ENCODE measurements around the gene CRYBB1. TPM values are rescaled to one million over a fixed set of nuclear protein-coding genes. Genes with fewer than 3 reads are reported as not detected.

The CRYBB1 gene
- polyA plus RNA-seq, 1 of the 3 experiments (the other 2 are of a cell fraction): 0.05 TPM

DNA sequence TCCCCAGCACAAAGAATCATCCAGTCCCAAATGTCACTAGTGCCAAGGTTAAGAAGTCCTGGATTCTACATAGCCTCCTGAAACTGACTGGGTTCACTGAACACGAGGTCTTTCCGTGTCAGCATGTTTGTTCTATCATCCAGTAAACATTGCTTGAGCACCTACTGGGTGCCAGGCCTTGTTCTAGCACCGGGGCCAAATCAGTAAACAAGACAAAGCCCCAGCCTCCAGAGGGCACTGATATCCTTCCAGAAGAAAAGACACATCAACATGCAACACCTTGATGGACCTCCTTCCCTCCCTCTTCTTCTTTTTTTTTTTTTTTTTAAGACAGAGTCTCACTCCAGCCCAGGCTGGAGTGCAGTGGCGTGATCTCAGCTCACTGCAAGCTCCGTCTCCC is 54.8 kb downstream of the CRYBB1 start:
- Histone ChIP-seq H2AFZ (ENCODE audit: low read depth) (no peak overlapping the region), H3K9me3 (no peaks in the 10 kb centered on the region), H3K9ac (no peak overlapping the region), H3K4me3 (ENCODE audit: low read depth in 2 of 2, low read length in 1 of 2) (no peak overlapping the region), H3K9me2 (no peaks in the 10 kb centered on the region), H3K27me3 (ENCODE audit: insufficient read depth) (no peaks in the 10 kb centered on the region), H3K4me1 (ENCODE audit: control insufficient read depth in 1 of 2, insufficient read depth in 2 of 2, low read depth in 1 of 2, low read length in 1 of 2) (no peaks in the 10 kb centered on the region; a peak in 1 of 4 replicates), H3F3A (replicated peaks; ENCODE audit: insufficient read depth) (no peaks in the 10 kb centered on the region), H3K27ac (ENCODE audit: low read depth in 2 of 2, low read length in 1 of 2) (no peak overlapping the region), H3K79me2 (ENCODE audit: insufficient read depth) (peaks cover 26% of the 10 kb centered on the region; the same call in 1 of the 2 replicates), H4K20me1 (ENCODE audit: insufficient read depth) (no peaks in the 10 kb centered on the region), H3K36me3 (replicated peaks in 1 of 2; ENCODE audit: control insufficient read depth in 1 of 2, insufficient read depth in 2 of 2, low read length in 1 of 2) (no peaks in the 10 kb centered on the region), H3K4me2 (no peak overlapping the region)
- DNase-seq: no peak
- TF ChIP-seq RAD21 (IDR thresholded peaks at IDR 0.05; ENCODE audit: low read length) (0 out of 2 replicates have a peak, but pooled peaks have one; percentile 23), EP300 (IDR thresholded peaks at IDR 0.05; ENCODE audit: borderline replicate concordance in 1 of 2, low read depth in 1 of 2, low read length in 1 of 2) (no peak), YY1 (IDR thresholded peaks at IDR 0.05; ENCODE audit: low read depth) (no peak), NRF1 (IDR thresholded peaks at IDR 0.05; ENCODE audit: low read depth, low read length) (no peak)
- 91% methylated on average over 5 of the region's 5 CpGs for WGBS (ENCODE audit: low lambda C conversion rate)
- POLR2A ChIA-PET: no interaction called here
- CTCF ChIA-PET: no interaction called here

GRCh38 chr22:26561756-26562417 is 55.9 kb downstream of the CRYBB1 start:
- H3K79me2 ChIP-seq (ENCODE audit: insufficient read depth): peaks cover 28% of the 10 kb centered on the region; the same call in 1 of the 2 replicates
- H4K20me1 ChIP-seq (ENCODE audit: insufficient read depth): no peaks in the 10 kb centered on the region
- WGBS (ENCODE audit: low lambda C conversion rate): 63% methylated on average over 2 of the region's 9 CpGs
- ChIA-PET CTCF (no interaction called here), POLR2A (no interaction called here)
- no peaks in the 10 kb centered on the region for H3K9me2 ChIP-seq
- no peak overlapping the region for H3K4me3 ChIP-seq (ENCODE audit: low read depth in 2 of 2, low read length in 1 of 2)
- no peak overlapping the region for H2AFZ ChIP-seq (ENCODE audit: low read depth)
- H3K9ac ChIP-seq: no peak overlapping the region
- no peak for DNase-seq
- no peak overlapping the region for H3K4me2 ChIP-seq
- TF ChIP-seq GABPA (IDR thresholded peaks at IDR 0.05; ENCODE audit: low read depth): no peak
- TF ChIP-seq SMC3 (IDR thresholded peaks at IDR 0.05; ENCODE audit: low read depth, low read length): no peak
- no peak for TF ChIP-seq NRF1 (IDR thresholded peaks at IDR 0.05; ENCODE audit: low read depth, low read length)
- TF ChIP-seq, protein P1, sequence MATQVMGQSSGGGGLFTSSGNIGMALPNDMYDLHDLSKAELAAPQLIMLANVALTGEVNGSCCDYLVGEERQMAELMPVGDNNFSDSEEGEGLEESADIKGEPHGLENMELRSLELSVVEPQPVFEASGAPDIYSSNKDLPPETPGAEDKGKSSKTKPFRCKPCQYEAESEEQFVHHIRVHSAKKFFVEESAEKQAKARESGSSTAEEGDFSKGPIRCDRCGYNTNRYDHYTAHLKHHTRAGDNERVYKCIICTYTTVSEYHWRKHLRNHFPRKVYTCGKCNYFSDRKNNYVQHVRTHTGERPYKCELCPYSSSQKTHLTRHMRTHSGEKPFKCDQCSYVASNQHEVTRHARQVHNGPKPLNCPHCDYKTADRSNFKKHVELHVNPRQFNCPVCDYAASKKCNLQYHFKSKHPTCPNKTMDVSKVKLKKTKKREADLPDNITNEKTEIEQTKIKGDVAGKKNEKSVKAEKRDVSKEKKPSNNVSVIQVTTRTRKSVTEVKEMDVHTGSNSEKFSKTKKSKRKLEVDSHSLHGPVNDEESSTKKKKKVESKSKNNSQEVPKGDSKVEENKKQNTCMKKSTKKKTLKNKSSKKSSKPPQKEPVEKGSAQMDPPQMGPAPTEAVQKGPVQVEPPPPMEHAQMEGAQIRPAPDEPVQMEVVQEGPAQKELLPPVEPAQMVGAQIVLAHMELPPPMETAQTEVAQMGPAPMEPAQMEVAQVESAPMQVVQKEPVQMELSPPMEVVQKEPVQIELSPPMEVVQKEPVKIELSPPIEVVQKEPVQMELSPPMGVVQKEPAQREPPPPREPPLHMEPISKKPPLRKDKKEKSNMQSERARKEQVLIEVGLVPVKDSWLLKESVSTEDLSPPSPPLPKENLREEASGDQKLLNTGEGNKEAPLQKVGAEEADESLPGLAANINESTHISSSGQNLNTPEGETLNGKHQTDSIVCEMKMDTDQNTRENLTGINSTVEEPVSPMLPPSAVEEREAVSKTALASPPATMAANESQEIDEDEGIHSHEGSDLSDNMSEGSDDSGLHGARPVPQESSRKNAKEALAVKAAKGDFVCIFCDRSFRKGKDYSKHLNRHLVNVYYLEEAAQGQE (IDR thresholded peaks at IDR 0.05; ENCODE audit: low read depth, low read length): no peak
- TF ChIP-seq FOXJ3 (CRISPR knock-in tag; IDR thresholded peaks at IDR 0.05): no peak
- no peak for TF ChIP-seq SIN3A (IDR thresholded peaks at IDR 0.05; ENCODE audit: borderline replicate concordance, low read depth, low read length)
- TF ChIP-seq, protein P2, sequence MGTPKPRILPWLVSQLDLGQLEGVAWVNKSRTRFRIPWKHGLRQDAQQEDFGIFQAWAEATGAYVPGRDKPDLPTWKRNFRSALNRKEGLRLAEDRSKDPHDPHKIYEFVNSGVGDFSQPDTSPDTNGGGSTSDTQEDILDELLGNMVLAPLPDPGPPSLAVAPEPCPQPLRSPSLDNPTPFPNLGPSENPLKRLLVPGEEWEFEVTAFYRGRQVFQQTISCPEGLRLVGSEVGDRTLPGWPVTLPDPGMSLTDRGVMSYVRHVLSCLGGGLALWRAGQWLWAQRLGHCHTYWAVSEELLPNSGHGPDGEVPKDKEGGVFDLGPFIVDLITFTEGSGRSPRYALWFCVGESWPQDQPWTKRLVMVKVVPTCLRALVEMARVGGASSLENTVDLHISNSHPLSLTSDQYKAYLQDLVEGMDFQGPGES (IDR thresholded peaks at IDR 0.05; ENCODE audit: low read depth, low read length): no peak
- TF ChIP-seq EZH2phosphoT487 (IDR thresholded peaks at IDR 0.05; ENCODE audit: borderline replicate concordance, low read depth): no peak
- no peak for TF ChIP-seq RAD21 (IDR thresholded peaks at IDR 0.05; ENCODE audit: low read length)
- TF ChIP-seq RXRA (IDR thresholded peaks at IDR 0.05; ENCODE audit: borderline replicate concordance, low read depth): no peak
- TF ChIP-seq TCF12 (IDR thresholded peaks at IDR 0.05): no peak
- TF ChIP-seq CHD2 (IDR thresholded peaks at IDR 0.05; ENCODE audit: low read length, partially characterized antibody): no peak
- TF ChIP-seq POLR2AphosphoS5 (IDR thresholded peaks at IDR 0.05; ENCODE audit: low read depth, low read length): no peak
- TF ChIP-seq ELF1 (IDR thresholded peaks at IDR 0.05): no peak
- no peak for TF ChIP-seq FOSL2 (IDR thresholded peaks at IDR 0.05; ENCODE audit: borderline replicate concordance, low read depth)
- no peak for TF ChIP-seq EP300 (IDR thresholded peaks at IDR 0.05; ENCODE audit: borderline replicate concordance in 1 of 2, low read depth in 1 of 2, low read length in 1 of 2)
- no peaks in the 10 kb centered on the region for H3F3A ChIP-seq (replicated peaks; ENCODE audit: insufficient read depth)
- no peaks in the 10 kb centered on the region for H3K9me3 ChIP-seq
- no peaks in the 10 kb centered on the region; a peak in 1 of 4 replicates for H3K4me1 ChIP-seq (ENCODE audit: control insufficient read depth in 1 of 2, insufficient read depth in 2 of 2, low read depth in 1 of 2, low read length in 1 of 2)
- H3K36me3 ChIP-seq (replicated peaks in 1 of 2; ENCODE audit: control insufficient read depth in 1 of 2, insufficient read depth in 2 of 2, low read length in 1 of 2): no peaks in the 10 kb centered on the region
- no peaks in the 10 kb centered on the region for H3K27me3 ChIP-seq (ENCODE audit: insufficient read depth)
- no peak overlapping the region for H3K27ac ChIP-seq (ENCODE audit: low read depth in 2 of 2, low read length in 1 of 2)
